NCI-H2196 treated with DMSO at 0.1 percent for 48 hours (cell line): Measurements from ENCODE around the gene PRSS57.

Experiments used
- DNase-seq: peaks from one replicate; lab custom pipeline; 2025; ENCODE audit not compliant: unreplicated experiment; lab: John Stamatoyannopoulos, UW

The PRSS57 gene

DNA sequence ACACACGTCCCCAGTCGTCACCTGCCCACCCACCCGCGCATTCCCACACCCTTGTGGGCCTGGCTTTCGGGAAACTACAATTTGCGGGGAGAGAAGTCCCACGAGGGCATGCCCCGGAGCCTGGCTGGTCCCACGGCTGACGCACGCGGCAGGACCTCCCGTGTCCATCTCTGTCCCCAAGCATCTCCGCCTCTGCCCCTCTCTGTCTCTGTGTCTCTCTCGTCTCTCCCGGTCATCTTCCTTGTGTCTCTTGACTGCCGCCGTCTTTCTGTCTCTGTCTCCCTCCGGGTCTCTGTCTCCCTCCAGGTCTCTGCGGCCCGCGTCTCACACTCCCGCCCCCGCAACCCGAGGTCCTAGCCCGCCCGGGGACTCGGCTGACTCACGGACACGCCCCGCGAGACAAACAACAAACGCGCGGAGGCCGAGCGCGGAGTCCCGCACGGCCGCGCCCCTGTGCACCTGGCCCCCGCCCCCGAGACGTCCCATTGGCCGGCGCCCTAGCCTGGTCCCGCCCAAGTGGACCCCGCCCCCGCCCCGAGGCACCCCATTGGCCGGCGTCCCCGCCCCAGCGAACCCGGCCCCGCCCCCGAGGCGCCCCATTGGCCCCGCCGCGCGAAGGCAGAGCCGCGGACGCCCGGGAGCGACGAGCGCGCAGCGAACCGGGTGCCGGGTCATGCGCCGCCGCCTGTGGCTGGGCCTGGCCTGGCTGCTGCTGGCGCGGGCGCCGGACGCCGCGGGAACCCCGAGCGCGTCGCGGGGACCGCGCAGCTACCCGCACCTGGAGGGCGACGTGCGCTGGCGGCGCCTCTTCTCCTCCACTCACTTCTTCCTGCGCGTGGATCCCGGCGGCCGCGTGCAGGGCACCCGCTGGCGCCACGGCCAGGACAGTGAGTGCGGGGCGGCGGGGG, 55.7 kb downstream of the PRSS57 start, which contains the start of gene FGF22:
TSS of gene FGF22 (plus strand) at position 627 of the 908 bp plus-strand sequence. CDS start at position 674, 47 bp downstream.
- DNase-seq: peak; percentile 73

DNA sequence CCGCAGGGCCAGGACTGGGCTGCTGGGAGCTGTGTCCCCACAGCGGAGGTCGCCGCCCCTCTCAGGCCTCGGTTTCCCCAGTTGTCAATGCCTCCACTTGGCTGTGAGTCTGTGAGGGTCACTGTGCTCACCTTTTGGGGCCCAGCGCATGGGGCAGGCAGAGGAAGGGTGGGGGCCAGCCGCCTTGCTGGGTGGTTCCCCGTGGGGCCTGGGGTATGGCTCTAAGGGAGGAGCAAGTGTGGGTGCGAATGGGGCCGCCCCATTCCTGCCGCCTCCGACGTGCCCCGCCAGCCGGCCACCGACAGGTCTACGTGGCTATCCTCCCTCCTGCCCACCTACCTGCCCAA, 56.4 kb downstream of the PRSS57 start:
- no peak for DNase-seq
